ENCODE results near the gene DLGAP4.
"Not testable (repeated sequence)": the region's sequence is repeated elsewhere in the genome, so short reads cannot be mapped to it uniquely, and the experiment has no call there.

The DLGAP4 gene

DNA sequence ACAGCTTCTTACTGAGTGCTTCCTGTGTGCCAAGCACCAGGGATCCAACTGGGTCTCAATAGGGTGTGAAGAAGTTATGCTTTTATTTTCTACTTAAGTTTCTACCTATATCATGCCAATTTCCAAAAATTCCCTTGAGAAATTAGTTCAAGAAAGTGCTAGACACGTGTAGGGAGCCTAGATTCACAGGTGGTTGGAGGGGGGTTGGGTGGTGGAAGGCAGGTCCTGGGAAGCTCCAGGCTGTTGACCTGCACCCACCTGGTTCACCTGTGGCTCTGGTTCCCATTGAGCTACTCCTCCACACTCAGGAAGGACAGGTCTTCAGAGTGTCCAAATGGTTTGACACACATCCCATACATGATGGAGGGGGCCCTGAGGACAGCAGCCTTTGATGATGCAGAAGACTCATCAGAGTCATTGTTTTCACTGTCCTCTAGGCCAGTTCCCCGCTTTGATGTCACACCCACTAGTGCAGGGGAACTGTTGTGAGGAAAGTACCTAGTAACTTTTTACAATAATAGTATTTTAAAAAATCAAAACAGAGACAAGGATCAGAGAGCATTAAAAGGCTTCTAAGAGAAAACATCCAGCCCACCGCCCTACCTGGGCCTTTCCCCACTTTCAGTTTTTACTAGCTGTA lies 195.3 kb downstream of the DLGAP4 start:
- no peak for DNase-seq

DNA sequence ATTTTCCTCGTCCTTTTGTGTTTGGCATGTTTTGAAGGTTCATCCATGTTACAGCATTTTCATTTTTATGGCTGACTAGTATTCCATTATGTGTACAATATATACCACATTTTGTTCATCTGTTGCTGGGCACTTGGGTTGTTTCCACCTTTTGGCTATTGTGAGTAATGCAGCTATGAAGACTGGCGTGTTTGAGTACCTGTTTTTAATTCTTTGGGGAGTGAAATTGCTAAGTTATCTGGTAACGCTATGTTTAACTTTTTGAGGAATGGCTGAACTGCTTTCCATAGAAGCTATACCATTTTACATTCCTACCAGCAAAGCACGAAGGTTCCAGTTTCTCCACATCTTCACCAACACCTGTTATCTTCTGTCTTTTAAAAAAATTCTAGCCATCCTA lies 198.2 kb downstream of the DLGAP4 start:
- no peak for DNase-seq

DNA sequence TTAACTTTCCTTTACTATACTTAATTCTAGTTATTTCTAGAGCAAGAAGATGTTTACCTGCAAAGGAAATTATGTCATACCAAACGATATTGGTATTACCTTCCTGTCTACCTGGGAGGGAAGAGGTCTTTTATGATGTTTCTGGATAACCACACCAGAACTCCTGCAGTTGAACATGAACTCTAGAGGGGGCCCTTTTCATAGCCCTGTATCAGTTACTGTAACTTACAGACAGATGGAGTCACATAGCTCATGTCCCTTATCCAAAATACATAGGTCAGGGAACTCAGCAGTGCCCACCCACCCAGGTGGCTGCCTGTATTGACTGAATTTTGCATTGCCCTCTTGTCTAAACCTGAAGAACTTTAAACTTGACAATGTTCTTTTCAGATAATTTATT lies 200.1 kb downstream of the DLGAP4 start:
- no peak for DNase-seq

DNA sequence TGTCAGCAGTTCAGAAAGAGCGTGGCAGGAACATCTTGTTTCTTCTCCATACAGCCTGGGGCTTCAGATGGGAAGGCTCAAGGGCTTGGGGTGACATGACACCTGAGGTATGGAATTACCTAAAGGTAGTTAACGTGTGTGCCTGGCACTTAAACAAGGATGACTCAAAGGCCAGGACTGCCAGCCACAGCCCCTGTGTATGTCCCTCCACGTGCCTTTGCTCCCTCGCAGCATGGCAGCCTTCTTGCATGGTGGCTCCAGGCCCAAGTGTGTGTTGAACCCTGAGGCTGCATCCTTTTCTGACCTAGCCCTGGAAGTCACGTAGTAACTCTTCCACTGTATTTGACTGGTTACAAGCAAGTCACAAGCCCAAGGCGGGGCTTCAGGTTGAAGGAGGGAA lies 201.6 kb downstream of the DLGAP4 start:
- no peak for DNase-seq

DNA sequence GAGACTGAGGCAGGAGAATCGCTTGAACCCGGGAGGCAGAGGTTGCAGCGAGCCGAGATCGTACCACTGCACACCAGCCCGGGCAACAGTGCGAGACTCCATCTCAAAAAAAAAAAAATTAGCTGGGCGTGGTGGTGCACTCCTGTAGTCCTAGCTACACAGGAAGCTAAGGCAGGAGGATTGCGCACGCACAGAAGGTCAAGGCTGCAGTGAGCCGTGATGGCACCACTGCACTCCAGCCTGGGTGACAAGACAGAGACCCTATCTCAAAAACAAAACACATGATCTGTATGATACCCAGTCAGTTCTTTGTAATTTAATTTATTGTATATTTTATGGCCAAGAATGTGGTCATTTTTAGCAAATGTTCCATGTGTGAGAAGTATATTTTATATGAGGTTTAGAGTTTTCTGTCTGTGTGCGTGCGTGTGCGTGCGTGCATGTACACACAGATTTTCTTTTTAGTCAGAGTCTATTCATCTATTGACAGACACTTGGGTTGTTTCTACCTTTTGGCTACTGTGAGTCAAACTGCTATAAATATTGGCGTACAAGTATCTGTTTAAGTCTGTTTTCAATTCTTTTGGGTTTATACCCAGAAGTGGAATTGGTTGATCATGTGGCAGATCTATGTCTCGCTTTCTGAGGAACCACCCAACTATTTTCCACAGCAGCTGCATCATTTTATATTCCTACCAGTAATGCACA lies 213.0 kb downstream of the DLGAP4 start:
- DNase-seq = no peak

DNA sequence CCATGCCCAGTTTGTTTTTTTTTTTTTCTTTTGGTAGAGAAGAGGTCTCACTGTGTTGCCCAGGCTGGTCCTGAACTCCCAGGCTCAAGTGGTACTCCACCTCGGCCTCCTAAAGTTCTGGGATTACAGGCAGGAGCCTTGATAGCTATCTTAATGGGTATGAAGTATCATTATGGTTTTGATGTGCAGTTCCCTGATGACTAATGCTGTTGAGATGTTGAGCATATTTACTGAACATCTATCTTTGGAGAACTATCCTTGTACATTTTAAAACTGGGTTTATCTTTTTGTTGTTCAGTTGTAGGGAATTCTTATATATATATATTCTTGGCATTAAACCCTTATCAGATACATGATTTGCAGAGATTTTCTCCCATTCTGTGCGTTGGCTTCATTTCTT lies 213.8 kb downstream of the DLGAP4 start:
- DNase-seq = no peak

DNA sequence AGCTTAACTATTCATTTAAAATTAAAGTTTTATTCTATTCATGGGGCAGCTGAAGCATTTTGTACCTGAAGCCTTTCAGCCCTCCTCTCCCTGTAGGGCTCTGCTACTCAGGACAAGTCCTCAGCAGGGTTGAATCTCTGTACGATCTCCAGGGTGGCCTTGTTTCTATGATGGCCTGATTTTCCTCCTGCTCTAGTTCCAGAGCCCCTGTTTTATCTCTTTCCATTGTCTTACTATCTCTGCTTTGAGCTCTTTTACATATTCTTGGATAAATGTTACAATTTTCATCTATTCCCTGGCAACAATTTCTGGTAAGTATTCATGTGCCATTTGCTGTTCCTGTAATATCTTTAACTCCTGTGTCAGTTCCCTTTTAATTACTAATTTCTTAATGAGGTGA lies 215.4 kb downstream of the DLGAP4 start:
- no peak for DNase-seq

DNA sequence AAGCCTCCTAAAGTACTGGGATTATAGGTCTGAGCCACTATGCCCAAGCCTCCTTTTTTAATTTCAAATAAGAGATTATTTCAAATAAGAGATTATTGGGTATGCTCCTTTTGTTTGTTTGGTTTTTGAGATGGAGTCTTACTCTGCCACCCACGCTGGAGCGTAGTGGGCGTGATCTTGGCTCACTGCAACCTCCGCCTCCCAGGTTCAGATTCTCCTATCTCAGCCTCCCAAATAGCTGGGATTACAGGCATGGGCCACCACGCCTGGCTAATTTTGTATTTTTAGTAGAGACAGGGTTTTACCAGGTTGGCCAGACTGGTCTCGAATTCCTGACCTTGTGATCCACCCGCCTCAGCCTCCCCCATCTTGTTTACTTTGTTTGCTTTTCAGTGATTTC lies 216.3 kb downstream of the DLGAP4 start:
- not testable (repeated sequence) for DNase-seq

DNA sequence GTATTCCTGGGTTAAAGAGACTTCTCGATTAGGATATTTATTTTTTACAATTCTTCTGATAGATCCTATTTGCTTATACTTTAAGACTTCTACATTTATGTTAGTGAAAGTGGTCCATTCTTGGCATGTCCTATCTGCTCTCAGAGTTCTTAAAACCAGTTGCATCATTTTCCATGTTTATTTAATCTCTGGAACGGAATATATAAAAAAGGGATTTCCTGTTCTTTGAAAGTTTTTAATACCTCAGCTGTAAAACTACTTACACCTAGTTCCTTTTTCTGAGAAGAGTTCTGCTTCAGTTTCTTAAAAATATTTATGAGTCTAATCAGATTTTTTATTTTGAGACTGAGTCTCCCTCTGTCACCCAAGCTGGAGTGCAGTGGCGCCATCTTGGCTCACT lies 217.2 kb downstream of the DLGAP4 start:
- DNase-seq = no peak

DNA sequence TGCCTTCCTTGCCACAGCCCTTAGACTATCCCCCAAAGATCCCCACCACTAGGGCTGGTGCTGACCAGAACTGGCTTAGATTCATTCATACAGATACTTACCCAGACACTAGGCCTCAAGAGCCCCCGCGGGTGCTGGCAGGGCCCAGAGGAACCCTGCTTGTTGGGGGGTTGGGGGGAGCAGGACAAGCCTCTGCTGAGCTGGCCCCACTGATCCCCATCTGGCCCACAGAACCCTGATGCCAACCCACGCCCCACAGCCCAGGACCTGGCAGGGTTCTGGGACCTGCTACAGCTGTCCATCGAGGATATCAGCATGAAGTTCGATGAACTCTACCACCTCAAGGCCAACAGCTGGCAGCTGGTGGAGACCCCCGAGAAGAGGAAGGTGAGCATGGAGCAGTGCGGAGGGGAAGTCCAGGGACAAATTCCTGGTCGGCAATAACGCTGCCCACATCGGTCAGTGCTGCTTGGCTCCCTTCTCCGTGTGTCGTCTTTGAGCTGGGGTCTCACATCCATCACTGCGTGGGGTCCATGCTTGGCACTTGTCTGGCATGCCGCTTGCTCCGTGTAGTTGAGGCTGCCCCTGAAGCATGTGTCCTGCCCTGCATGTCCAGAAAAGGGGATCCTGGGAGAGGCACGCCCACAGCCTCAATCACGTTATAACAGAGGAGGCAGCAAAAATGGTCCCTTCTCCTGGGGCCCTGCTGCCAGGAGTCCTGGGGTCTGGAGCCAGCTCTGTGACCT lies 219.7 kb downstream of the DLGAP4 start:
- DNase-seq = no peak

DNA sequence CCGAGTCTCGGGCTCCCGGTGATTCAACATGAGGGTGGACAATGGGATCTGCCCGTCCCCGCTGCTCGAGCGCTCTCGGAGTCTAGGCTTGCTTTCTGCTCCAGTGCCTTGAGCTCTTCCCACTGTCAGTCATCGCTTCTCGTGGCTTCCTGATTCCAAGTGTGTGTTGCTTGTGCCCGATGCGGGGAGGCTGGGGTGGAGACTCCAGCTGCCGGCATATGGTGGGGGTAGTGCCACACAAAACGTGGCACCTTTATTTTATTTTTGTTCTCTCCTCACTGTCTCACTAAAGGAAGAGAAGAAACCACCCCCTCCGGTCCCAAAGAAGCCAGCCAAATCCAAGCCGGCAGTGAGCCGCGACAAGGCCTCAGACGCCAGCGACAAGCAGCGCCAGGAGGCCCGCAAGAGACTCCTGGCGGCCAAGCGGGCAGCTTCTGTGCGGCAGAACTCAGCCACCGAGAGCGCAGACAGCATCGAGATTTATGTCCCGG lies 220.4 kb downstream of the DLGAP4 start:
- DNase-seq = peak in 1 of 14 donors; percentile 74

DNA sequence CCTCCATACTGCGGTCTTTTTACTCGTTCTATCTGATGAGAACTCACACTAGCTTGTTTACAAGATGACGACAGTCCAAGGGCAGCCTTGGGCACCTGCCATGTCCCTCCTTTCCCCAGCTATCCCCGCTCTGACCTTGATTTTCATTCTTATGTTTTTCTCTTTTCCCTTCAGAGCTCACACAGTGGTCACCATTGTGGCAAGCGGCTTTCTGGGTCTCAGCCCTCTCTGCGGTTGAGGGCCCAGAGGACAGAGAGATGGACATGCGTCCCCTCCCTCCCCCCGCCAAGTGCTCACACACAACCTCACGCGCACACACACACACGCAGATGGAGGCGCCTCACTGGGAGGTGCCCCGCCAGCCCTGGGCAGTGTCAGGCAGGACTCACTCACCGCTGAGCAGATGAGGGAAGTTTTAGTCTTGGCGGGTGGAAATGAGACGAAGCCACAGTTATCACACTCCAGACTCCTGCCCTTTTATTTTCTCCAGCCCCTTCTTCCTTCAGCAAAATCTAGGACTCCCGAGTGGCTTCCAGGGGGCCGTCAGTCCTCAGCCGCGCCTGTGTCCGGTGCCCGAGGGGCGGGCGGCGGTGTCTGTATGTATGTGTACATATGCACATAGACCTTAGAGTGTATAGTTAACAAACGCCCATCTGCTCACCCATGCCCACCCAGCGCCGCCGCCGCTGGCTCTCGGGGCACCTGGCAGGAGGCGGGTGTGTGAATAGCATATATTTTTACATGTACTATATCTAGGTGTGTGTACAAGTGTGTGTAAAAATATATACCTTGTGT lies 221.4 kb downstream of the DLGAP4 start:
- DNase-seq = peak in 1 of 14 donors; percentile 31

DNA sequence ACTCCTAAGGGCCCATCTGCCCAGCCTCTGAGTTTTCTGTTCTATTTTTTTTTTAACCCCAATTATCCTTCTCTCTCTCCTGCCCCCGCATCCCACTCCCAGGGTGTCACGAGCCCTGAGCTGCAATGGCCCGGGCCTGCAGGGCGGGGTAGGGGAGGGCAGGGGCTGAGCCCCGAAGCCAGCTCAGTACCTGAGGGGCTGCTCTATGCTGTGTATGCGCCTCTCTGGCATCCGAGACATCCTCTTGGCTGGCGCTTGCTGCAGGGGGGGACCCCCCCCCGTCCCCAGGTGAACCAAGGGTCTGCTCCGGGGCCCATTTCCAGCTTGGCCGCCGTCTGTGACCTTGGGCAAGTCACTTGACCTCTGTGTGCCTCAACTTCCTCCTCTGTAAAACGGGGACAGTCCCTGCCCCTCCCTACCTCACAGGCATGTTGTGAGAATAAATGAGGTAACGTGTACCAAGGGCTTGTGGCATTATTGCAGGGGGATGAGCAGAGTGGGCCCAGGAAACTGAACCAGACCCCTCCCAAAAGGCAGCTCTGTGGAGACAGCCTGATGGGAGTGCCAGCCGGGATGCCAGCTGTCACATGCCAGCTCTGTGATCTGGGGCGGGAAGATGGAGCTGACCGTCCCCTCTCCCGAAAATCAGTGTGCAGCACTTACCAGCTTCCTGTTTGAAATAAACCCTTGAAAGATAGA lies 222.2 kb downstream of the DLGAP4 start:
- DNase-seq = no peak

DNA sequence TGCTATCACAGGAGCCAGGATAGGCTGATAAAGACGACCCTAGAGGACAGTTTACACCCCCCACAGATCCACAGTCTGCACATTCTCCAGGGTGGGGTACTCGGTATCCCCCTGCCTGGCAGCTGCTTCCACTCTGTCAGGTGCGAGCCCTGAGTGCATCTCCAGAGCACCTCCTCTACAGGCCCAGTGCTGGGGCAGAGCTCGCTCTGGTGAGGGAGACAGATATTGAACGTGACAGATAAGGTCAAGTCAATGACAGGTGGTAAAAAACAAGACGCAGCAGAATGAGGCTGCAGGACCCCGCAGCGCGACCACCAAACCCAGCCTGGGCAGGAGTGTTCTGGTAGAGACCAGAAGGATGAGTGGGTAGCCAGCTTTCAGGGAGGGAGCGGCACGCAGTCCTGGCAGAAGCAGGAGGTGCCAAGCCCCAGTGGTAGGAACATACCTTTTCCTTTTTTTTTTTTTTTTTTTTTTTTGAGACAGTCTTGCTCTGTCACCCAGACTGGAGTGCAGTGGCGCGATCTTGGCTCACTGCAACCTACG lies 222.8 kb downstream of the DLGAP4 start:
- DNase-seq = no peak

DNA sequence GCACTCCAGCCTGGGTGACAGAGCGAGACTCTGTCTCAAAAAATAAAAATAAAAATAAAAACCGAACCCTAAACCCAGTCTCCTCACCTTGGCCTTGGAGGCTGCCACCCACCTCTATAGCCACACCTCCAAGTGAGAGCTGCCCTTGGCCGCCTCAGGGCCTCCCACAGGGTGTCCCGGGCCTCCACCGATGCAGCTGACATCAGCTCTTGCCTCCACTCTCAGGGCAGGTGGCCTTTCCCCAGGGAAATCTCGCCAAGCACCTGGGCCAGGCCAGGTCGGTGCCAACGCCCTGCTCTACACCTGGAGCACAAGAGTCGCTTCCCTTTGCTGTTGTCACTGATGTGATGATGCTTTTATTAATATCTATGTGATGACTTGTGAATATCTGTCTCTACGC lies 226.2 kb downstream of the DLGAP4 start:
- no peak for DNase-seq

DNA sequence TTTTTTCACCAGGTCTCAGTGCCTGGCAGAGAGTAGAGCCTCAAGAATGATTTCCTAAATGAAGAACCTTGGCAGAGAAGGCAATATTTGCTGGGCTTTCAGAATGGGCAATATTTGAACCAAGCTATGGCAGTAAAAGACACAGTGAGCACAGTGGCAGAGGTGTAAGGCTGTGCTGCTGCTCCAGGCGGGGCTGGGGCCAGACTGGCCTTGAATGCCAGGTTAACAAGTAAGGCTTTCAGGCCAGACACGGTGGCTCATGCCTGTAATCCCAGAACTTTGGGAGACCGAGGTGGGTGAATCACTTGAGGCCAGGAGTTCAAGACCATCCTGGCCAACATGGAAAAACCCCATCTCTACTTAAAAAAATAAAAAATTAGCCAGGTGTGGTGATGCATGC lies 226.7 kb downstream of the DLGAP4 start:
- DNase-seq = no peak

DNA sequence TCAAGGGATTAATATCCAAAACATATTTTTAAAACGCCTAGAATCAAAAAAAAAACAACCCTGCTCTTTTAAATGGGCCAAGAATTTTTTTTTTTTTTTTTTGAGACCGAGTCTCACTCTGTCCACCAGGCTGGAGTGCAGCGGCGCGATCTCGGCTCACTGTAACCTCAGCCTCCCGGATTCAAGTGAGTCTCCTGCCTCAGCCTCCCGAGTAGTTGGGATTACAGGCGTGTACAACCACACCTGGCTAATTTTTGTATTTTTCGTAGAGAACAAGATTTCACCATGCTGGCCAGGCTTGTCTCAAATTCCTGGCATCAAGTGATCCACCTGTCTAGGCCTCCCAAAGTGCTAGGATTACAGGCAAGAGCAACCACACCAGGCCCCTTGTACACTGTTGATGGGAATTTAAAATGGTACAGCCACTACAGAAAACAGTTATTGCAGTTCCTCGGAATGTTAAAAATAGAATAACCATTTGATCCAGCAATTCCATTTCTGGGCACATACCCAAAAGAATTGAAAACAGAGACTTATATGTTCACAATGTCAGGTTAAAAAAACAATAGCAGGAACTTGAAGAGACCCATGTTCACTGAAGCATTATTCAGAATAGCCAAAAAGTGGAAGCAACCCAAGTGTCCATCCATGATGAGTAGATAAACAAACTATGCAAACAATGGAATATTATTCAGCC lies 232.0 kb downstream of the DLGAP4 start:
- no peak for DNase-seq

DNA sequence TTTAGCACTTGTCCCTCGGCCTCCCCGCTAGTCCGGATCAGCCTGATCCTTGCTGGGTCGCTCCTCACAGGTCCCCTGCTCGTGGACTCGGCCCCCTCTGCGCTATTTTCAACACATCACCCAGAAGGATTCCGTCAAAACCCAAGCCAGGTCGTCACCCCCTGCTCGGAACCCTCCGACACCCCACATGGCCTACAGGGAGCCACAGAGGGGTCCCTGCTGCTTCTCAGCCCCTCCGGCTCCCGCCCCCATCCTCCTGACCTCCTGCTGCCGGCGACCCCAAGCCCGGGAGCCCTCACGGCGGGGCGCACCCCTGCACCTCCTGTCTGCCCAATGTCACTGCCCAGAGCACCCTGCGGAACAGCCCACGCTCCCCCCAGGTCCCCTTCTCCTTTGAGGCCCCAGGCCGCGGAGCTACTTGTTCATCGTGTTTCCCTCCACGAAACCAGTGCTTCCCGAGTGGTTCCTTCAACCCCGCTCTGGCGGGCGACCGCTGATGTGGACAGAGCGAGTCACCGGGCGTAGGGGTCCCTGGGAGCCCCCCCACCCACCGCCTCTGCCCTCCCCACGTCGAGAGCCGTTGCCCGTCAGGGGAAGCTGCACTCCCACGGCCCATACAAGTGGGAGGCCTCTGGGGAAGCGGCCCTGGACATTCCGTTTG lies 234.5 kb downstream of the DLGAP4 start:
- DNase-seq = no peak

DNA sequence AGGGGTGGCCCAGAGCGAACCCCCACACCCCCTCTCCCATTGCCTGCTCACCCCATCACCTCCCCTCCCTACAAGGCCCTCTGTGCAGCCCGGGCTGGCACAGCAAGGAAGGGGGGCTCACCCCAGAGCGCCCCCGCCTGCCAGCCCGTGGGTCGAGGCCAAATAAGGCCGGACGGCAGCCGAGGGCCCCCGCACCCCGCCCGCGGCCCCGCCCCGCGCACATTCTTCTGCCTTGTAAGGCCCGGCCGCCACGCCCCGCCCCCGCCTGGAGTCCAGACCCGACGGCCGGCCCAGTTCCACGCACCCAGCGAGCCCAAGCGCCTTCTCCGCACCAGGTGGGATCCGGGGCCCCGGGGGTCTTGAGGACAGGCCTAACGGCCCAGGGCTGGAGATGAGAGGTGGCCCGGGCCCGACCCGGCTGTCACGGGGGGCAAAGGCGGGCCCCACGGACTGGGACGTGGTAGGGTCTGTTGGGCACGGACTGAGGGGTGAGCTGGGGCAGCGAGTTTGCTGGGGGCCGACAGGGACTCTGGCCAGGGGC lies 235.2 kb downstream of the DLGAP4 start, which contains the start of gene MYL9:
TSS of gene MYL9 (plus strand) at position 293 of the 541 bp plus-strand sequence. CDS start 3,366 bp downstream, outside the sequence.
- peak in 1 of 14 donors; percentile 4 for DNase-seq

Data from C1 segment of cervical spinal cord (tissue), 14 donors.